Stimulated activated CD4-positive, alpha-beta T cell treated with anti-CD3 and anti-CD28 coated beads, Interleukin-1b, Interleukin-23, amount 100 ng/mL, for 48 hours (primary cell): ENCODE measurements around the gene CD200R1L.
"Not testable (repeated sequence)": the region's sequence is repeated elsewhere in the genome, so short reads cannot be mapped to it uniquely, and the experiment has no call there.

Source experiments
- DNase-seq: peaks from one replicate; pipeline ENCODE4 v3.0.0-alpha.2; 2020

Gene CD200R1L, protein sequence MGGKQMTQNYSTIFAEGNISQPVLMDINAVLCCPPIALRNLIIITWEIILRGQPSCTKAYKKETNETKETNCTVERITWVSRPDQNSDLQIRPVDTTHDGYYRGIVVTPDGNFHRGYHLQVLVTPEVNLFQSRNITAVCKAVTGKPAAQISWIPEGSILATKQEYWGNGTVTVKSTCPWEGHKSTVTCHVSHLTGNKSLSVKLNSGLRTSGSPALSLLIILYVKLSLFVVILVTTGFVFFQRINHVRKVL

DNA sequence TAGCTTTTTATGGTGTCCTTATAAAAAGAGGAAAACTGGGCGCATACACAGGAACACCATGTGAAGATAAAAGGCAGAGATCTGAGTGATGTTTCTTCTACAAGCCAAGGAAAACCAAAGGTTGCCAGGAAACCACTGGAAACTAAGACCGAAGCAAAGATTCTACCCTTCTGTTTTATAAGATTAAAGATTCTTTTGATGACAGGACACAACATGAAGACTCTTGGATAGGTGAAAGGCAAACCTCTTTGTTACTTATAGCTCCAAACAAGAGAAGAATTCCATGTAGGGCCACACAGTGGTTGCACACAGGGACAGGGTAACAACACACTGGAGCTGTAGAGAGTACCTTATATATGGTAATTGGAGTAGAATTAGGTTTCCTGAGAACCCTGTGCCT is at the start of gene CD200R1L:
TSS of gene CD200R1L (minus strand) at position 101 of the 400 bp plus-strand sequence. CDS start 17,497 bp downstream, outside the sequence.
- DNase-seq = no peak

DNA sequence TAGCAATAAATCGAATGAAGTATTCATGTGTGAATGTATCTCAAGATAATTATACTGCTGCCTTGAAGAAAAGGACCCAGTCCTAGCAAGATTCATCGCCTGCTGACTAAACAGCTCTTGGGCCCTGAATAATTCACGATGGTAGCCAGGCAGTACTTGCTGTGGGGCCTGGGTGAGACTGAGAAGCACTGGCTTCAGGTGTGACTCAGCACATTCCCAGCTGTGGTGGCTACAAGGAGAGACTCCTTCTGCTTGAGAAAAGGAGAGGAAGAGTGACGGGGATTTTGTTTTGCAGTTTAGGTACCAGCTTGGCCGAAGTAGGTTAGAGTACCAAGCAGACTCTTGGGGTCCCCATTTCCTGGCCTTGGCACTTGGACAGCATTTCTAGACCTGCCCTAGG is 47.6 kb upstream of the CD200R1L start:
- no peak for DNase-seq

DNA sequence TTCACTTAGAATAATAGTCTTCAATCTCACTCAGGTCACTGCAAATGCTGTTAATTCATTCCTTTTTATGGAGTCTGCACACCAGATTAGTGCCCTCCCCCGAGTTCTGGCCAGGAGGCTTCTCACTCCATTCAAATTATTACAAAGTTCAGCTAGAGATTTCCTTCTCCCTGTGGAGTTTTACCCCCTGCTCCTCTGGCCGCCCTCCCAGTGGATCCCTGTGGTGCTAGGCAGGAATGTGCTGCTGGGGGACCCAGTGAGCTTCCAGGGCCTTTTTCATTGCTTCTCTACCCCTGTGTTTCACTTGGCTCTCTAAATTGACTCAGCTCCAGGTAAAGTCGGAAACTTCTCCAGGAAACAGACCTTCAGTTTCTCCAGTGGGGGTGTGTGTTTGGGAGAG is 42.7 kb upstream of the CD200R1L start:
- no peak for DNase-seq

DNA sequence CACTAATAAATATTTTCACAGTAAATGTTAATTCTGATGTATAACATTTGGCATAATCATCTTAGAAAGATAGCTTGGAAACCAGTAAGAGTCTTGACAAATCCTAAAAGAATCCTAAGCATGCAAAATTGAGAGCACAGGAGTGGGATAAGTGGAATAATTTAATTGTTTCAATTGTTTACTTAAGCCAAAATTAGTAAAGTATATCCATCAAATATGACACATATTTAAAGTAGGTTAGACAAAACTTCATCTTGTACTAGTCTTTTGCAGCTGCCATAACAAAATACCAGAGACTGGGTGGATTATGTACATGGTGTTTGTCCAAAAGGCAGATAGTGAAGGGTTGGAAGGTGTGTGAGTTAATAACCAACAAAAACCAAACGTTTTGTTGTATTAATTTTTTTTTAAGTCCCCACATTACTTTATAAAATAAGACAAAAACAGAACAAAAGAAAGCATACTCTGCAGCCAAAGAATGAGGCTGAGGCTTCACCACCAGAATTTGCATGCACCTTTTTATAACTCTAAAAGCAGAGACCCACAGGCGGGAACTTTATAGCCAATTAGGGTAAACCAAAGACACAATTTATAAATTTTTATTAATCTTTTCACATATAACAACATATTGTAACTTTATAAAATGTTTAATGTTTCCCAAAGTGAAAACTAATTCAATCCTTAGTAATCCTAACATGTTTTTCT is 41.9 kb upstream of the CD200R1L start:
- no peak for DNase-seq

DNA sequence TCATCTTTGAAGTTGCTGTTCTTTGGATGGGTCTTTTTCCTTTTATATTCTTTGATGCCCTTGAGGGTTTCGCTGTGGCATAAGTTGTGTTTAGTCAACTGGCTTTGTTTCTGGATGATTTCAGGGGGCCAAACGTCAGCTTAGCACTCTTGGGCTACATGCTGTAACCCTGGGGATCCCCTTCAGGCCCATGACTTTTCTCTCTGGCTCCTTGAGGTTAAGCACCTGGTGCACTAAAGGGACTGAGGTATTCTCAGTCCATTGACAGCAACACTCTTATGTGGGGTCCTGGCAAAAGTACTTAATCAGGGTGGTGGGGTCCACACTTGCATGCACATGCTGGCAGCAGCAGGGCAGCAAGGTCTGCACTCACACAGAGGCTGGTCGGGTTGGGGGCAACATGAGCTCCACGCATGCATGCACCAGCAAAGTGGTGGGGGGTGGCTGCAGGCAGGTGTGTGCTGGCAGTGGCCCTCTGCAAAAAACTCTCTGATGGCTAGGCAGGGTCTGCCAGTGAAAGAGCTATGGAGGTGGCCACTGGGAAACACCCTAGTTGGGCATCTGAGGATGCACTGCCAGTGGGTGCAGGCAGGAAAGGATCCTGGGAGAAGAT is 38.1 kb upstream of the CD200R1L start:
- no peak for DNase-seq

DNA sequence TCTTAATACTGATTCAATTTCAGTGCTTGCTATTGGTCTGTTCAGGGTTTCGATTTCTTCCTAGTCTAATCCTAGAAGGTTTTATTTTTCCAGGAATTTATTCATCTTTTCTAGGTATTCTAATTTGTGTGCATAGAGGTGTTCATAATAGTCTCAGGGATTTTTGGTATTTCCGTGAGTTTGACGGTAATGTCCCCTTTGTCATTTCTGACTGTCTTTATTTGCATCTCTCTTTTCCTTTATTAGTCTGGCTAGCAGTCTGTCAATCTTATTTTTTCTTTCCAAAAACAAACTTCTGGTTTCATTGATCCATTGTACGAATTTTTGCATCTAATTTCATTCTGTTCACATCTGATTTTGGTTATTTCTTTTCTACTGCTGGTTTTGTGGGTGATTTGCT is 35.2 kb upstream of the CD200R1L start:
- DNase-seq = no peak

DNA sequence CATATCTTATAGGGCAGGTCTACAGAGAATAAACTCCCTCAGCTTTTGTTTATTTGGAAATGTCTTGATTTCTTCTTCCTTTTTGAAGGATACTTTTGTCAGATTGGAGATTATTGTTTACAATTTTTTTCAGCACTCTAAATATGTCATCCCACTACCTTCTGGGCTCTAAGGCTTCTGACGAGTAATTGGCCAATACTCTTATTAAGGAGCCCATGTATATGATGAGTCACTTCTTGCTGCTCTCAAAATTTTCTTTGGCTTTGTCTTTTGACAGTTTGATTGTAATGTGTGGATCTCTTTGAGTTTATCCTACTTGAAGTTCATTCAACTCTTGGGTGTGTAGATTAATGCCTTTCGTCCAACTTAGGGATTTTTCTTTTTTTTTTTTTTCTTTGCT is 28.9 kb upstream of the CD200R1L start:
- DNase-seq = no peak

DNA sequence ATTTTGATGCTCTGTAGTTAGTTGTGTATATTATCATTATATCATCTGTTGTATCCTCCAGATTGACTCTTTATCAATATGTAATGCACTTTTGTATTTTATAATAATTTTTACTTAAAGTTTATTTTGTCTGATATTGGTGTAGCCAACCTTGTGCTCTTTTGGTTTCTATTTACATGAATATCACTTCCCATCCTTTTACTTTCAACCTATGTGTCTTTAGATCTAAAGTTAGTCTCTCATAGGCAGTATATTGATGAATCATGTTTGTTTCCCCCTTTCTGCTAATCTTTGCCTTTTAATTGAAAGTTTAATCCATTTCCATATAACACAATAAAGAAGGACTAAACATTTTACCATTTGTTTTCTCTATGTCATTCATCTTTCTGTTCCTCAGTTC is 28.1 kb upstream of the CD200R1L start:
- no peak for DNase-seq

DNA sequence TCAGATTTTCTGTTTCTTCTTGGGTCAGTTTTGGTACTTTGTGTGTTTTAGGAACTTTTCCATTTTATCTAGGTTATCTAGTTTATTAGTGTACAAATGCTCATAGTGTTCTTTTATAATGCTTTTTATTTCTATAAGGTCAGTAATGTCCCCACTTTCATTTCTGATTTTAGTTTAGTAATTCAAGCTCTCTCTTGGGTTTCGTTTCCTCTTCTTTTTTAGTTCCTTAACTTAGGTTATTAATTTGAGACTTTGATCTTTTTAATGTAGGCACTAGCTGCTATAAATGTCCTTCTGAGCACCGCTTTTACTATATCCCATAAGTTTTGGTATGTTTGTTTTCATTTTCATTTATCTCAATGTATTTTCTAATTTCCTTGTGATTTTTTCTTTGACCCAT is 27.0 kb upstream of the CD200R1L start:
- no peak for DNase-seq

DNA sequence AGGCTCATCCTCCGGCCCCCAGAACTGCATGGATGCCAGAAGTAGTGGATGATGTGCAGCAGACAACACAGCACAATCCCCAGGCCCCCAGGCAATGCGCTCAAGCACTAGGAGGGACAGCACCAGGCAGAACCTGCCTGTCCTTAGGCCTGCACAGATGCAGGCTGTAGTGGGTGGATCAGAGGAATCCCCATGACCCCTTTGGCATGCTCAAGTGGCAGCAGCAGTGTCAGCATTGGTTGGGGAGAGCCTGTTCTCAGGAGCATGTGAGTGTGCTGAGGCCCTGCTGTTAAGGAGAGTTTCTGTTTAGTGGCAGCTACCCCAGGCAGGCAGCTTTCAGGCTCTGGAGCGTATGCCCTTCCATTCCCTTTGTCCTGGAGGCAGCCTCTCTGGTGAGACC is 25.1 kb upstream of the CD200R1L start:
- no peak for DNase-seq

DNA sequence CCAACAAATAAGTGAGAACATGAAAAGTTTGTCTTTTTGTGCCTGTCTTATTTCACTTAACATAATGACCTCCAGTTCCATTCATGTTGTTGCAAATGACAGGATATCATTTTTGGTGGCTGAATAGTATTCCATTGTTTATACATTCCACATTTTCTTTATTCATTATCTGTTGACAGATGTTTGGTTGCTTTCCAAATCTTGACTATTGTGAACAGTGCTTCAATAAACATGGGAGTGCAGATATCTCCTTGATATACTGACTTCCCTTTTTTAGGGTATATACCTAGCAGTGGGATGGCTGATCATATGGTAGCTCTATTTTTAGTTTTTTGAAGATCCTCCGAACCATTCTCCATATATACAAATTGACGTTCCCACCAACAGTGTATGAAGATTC is 19.1 kb upstream of the CD200R1L start:
- DNase-seq = no peak

DNA sequence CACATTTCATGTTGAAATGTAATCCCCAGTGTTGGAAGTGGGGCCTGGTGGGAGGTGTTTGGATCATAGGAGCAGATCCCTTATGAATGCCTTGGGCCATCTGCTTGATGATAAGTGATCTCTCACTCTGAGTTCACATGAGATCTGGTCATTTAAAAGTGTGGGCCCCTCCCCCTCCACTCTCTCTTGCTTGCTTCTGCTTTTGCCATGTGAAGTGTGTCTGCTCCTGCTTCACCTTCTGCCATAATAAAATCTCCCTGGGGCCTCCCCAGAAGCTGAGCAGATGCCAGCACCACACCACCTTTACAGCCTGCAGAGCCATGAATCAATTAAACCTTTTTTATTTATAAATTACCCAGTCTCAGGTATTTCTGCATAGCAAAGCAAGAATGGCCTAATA is 14.2 kb upstream of the CD200R1L start:
- DNase-seq = no peak

DNA sequence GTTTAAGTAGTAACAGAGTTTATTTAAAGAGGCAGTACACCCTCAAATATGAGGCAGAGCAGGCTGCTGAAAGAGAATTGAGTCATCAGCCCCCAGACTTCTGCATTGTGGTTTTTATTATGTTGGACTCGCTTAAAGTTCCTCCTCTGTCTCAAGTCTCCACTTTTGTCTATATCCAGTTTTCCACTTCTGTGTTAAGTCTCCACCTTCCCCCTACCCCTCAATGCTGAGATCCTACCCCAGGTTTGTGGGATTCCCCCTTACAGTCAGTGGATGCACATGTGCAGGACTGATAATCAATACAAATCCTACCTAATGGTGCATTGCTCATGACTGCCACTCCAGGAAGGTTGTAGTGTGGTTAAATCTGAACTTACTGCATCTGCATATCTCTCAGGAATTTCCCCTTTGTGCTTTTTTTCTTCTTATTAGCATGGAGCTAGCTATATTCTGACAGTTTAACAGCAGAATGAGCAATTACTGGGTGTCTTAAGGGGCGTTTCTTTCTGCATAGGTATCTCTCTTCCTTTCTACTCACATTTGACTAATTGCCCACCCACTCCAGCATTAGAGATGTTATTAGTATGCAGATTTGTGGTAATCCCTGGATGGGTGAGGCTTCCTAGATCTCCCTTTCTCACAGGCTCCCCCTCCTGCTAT is 11.9 kb upstream of the CD200R1L start:
- no peak for DNase-seq

DNA sequence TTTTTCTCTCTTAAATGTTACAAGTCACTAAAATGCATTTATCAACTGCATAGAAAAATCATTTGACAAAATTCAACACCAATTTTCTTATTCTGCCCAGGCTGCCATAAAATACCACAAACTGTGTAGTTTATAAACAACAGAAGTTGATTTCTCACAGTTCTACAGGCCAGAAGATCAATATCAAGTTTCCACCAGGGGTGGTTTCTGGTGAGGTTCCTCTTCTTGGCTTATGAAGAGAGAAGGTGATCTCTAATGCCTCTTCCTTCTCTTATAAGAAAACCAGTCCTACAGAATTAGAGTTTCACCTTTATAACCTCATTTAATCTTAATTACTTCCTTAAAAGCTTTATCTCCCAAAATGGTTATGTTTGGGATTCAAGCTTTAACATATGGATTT is 10.9 kb upstream of the CD200R1L start:
- no peak for DNase-seq

DNA sequence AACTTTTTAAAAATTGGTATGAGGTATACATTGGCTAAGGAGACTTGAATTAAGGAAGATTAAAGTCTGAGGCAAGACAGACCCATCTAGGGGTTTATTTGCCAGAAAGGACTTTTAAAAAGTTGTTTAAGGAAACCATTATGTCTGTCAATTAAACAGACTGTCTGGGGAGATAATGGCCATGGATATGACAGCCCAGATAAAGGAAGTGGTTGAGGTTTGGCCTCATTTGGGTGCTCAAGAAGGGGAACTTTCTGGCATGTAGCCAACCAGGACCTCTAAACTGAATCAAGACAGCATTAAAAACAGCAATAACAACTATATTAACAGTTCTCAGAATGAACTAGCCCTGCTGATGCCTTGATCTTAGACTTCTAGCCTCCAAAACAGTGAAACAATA is 9.9 kb upstream of the CD200R1L start:
- no peak for DNase-seq

DNA sequence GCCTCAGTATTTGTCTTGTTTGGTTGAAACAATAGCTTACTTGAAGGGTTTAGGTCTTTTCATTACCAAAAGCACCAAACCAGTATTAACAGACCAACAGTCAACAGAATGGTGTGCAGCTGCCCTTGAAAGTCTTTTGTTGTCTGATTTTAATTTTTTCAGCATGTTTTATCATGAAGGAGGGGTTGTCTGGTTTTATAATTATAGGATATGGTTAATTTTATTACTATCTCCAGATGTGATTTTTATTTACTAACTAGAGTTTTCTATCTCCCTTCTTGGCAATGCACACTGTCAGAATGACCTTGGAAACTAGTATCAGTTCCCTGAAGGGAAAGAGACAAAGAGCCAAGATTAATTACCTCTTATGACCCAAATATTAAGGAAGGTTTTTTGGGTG is 9.2 kb upstream of the CD200R1L start:
- no peak for DNase-seq

DNA sequence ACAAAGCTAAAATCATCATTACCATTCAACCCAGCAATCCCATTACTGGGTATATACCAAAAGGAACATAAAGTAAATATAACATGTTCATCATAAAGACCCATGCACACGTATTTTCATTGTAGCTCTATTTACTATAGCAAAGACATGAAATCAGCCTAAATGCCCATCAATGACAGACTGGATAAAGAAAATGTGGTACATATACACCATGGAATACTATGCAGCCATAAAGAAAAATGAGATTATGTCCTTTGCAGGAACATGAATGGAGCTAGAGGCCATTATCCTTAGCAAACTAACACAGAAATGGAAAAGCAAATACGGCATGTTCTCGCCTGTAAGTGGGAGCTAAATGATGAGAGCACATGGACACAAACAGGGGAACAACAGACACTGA is 8.4 kb upstream of the CD200R1L start:
- not testable (repeated sequence) for DNase-seq

DNA sequence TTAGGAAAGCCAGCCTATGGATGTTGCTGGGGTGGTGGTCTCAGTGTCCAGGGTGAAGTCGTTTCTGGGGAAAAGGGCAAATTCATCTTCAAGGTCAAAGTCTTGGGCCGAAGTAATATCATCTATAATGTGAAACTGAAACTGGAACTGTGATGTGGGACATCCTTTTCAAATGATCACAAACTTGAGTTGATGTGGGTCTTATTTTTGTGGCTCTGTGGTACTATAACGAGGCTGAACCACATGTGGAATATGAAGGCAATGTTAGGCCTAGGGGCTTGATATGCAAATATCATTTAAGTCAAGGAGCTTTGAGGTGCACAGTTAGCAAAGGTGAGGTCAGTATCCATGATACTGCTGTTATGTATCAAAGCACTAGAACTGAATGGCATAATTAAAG is 1.5 kb upstream of the CD200R1L start:
- DNase-seq = no peak

DNA sequence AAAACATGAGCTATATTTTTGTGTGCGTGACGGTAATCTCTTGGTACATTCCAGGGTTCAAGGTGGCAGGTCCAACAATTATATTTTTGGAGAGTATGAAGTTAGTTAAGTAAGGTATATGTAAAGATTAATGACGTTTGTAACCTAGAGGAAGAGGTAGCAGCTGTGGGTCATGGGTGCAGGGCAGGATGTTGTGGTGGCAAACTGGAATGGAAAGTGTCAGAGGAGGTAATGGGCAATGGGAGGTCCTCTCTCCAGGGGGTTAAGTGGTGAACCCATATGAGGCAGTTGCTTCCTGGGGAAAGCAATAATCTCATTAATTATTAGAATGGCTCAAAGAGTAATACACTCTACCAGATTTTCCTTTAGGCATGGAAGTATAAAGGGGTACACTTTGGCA is 1.0 kb upstream of the CD200R1L start:
- DNase-seq = no peak

DNA sequence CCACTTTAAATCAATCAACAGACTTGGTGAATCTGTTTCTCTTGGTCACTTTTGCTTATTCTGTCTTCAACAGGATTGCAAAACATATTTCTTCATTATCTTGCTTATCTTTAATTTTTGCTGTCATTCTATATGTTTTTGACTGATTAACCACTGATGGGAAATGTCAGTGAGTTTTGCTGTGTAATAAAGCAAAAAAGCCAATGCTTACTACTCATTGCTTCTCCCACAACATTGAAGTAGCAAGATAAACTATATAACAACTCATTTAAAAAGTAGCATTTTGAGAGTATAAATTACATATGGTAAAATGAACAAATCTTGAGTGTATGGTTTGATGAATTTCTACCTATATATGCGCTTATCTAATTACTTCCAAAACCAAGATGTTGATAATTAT is 892 bp downstream of the CD200R1L start:
- no peak for DNase-seq

DNA sequence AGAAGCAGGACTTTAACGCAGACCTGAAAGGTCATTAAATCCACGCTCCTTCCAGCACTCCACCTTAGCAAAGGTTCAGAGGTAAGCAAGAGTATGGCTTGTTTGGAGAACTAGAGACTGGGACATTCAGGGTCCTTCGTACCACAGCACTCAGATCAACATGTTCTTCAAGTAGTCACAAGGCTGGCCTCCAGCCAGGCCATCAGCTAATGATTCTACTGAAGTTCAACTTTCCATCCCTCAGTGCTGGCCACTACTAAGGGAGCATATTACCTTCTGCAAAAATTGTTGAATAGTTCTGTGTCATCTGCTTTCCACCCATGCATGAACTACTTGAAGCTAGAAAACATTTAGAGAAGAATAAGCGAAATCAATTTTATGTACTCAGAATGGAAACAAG is 17.6 kb downstream of the CD200R1L start:
- DNase-seq = no peak

DNA sequence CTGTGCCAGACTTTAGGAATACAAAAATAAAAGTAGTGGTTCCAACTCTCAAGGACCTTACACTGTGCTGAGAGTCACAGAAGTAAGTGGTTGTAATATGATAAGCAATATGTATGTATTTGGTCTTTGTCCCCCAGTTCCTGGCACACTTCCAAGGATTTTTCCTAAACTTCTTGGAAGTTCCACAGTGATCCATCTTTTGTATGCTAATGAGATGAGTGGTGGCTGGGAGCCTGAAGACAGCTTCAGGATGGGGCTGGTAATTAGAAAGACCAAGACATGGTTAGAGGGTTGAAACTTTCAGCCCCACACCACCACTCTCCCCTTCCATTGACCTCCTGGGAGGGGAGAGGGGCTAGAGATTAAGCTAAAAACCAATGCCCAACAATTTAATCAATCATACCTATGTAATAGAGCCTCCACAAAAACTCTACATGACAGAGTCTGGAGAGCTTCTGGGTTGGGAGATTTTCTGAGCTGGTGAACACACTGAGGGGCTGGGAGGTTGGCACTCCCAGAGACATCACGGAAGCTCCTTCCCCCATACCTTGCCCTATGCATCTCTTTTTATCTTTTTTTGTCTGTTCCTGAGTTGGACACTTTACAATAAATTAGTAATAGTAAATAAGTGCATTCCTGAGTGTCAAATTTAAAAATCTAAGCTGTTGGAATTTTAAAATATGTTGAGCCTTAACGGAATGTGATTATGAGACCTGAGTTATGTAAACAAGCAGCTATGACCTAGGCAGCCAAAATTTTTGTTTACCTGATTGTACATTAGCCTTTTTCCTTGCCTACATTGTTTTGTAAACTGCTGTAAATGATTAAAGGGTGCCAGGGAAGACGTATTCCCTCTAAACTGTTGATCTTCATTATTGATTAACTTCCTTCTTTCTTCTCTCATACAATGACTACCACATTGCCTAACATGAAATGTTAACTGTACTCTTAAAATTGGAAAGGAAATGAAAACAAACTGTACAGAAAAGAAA is 24.3 kb downstream of the CD200R1L start:
- no peak for DNase-seq

DNA sequence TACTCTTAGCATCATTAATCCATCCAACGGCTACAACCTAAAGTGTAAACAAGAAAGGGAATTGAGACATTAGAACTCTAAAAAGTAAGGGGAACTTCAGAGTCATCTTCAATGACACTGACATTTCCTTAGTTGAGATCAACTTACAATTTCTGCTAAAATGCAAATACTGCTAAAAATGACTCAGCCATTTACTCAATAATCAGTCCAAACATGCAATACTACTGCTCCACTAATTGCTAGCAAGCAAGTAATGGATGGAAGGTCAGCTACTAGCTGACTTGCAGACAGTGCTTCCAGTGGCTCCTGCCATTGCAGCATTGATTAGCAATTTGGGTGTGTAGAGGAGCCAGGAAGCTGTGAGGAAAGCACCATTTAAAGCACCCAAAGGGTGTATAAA is 28.4 kb downstream of the CD200R1L start:
- no peak for DNase-seq
